HG03432 (cell line): ENCODE measurements around the gene SEPTIN7.

Source experiments
- ATAC-seq: cut with Tn5 transposase; IDR thresholded peaks from one replicate; pipeline ENCODE4 v1.9.1; 2021; ENCODE audit warnings: mild to moderate bottlenecking, moderate library complexity; ENCODE audit not compliant: unreplicated experiment

The SEPTIN7 gene

GRCh38 chr7:35828817-35829216, 28.0 kb downstream of the SEPTIN7 start:
- no peak for ATAC-seq

GRCh38 chr7:35831208-35831607, 30.4 kb downstream of the SEPTIN7 start:
- ATAC-seq, result no peak

- ATAC-seq, result no peak
Measured at GRCh38 chr7:35839860-35840854, 39.3 kb downstream of the SEPTIN7 start.

GRCh38 chr7:35846816-35847412, 46.1 kb downstream of the SEPTIN7 start:
- no peak for ATAC-seq

GRCh38 chr7:35848725-35849124, 47.9 kb downstream of the SEPTIN7 start:
- no peak for ATAC-seq

GRCh38 chr7:35849158-35849831, 48.4 kb downstream of the SEPTIN7 start:
- ATAC-seq, result no peak

- no peak for ATAC-seq
Measured at GRCh38 chr7:35849954-35850353, 49.1 kb downstream of the SEPTIN7 start.
